Urothelium cell line (cell line): ENCODE data around the gene ESYT2.

Source experiments
- DNase-seq: peaks from one replicate; pipeline ENCODE4 v3.0.0; 2011; ENCODE audit warnings: low spot score, mixed read lengths
- FAIRE-seq: peaks from 2 replicates; lab custom pipeline; 2011; peaks lifted over from hg19 to GRCh38; lab: Jason Lieb, UNC

The ESYT2 gene

DNA sequence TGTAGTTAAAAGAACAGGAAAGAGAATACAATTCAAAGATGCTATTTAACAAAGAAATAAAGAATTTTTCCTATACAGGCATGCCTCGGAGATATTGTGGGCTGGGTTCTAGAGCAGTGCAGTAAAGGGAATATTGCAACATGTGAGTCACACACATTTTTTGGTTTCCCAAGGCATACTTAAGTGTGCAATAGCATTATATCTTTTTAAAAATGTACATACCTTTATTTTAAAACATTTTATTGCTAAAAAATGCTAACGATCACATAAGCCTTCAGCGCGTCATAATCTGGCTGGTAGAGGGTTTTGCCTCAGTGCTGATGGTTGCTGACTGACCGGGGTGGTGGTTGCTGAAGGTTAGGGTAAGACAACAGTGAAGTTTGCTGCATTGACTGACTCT is 54.4 kb downstream of the ESYT2 start:
- DNase-seq, result no peak
- FAIRE-seq, result no peak

DNA sequence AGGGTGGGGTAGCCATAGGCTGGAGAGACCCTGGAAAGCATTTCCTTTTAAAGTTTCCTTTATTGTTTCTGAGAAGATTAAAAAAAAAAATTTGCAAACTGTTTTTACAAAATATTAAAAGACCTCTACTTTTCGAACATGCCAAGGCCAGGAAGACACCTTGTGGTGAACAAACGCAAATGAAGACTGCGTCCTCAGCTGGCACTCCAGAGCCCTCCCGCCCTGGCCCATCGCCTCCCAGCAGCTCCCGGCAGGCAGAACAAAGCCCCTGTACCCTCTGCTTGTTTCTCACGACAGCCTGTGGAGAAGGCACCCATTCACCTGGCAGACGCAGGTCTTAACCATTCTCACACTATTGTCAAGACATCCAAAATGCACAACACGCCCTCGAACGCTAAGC is 56.4 kb downstream of the ESYT2 start:
- no peak for FAIRE-seq
- DNase-seq, result no peak

DNA sequence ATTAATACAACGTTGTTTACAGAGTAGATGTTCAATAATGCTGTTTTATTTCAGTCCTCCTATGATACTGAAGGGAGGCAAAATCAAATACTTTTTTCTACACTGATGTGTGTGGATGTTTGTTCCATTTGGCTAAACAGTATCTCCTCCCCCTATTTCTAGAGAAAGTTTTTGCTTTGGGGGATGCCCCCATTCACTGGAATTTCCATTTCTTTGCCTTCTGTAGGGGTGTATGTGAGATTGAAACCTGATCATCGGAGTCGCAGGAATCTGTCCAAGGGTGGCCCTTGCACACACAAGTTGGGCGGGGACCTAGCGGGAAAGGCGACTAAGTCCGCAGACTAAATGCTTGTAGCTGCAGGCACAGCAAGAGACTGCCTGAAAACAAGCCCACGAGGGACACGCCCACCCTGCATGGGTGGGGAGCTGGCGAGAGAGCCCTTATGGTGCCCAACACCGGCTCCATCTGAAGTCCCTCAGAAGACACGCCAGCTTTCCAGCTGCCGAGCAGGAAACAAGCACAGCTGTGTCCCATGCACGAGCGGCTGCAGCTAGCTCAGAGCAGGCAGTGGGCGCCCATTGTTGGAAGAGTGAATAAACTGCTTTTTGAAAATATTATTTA is 58.0 kb downstream of the ESYT2 start:
- no peak for FAIRE-seq
- DNase-seq, result no peak

DNA sequence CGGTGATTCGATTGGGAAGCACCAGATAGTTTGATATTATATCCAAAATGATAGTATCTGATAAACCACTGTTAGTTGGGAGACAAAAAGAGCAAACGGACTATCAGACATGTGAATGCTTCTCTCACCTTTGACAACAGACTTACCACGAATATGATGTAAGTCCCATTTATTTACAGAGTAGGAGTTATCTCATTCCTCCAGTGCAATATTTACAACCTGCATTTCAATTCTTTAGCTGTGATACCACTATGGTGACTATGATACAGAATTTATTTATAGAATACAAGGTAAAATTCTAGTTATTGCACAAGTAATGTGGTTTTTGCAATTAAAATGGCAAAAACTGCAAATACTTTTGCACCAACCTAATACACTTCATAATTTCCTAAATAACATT is 61.6 kb downstream of the ESYT2 start:
- DNase-seq (no peak), FAIRE-seq (no peak)

DNA sequence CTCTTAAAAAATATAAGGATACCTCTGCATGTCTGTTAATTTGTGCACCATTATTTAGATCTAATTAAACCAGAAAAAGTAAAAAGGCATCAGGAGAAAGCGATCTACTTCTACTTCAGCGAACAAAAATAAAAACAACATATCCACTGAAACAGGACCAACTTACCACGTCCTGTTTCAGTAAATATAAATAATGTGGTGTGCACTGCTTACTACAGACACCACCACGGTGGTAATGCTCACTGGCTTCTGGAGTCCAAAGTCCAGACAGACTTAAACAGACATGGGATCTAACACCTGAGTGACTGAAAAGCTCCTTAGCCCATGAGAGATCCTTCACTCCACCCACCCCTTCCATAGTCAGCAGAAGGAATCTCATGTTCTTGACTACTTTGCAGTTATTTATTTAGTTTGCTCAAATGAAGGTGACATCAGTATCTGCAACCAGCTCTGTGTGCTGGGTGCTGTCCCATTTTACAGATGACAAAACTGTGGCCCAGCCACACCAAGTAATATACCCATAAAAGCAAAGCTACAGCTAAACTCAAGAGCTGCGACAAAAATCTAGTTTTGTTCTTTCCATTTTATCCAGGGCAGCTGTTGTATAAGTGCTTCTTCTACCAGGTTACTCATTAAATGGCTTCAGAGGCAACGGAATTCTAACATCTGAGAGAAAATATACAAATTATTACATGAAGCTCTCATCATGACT is 62.6 kb downstream of the ESYT2 start:
- no peak for FAIRE-seq
- DNase-seq, result no peak

DNA sequence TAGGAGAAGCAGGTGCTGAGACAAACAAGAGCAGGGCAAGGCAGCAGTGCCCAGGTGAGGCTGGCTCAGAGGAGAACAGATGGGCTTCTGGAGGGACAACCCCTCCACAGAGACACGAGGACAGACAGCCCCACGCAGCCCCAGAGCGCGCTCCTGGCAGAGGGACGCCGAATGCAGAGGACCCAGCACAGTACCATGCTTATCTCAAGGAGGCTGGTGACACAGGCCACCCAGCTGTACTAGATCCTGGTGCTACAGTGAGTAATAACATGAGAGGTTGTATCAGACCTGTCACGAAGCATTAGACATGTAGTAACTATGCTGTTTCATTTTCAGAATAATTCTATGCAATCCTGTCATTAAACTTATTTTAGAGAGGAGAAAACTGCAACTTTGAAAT is 64.3 kb downstream of the ESYT2 start:
- DNase-seq (no peak), FAIRE-seq (no peak)

DNA sequence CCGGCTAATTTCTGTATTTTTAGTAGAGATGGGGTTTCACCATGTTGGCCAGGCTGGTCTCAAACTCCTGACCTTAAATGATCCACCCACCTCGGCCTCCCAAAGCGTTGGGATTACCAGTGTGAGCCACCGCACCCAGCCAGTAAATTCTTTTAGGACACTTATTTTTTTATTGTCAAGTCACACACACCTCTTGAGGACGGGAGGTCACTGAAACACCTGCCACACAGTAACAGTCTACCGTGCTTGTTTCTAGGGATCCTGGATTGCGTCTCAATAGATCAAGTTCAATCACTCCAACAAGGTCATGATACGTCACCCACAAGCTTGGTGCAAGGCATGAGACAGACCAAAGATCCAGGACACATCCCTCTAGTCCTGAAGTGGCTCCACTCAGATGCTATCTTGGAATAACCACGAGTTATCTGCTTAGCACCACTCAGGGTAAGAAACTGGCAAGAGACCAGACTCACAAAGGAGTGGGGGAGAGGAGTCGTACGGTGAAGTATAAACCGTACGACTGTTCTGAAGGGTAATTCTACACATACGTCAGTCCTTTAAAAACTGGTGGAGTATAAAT is 65.8 kb downstream of the ESYT2 start:
- no peak for DNase-seq
- no peak for FAIRE-seq

DNA sequence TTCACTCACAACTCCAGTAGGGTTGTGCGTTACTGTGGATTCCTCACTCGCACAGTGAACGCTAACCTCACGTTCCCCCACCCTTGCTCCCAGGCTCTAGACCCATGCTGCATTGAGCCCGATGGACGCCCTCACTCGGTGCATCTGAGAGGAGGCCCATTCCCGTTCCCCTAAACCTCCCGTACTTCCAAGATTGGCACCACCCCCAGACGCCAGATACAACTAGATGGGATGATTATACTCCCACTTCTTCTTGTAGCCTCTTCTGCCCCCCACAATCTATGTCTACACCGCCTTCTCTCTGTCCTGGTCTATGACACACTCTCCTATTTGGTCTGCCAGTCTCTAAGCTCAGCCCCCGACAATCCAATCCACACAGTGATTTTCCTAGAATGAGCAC is 67.4 kb downstream of the ESYT2 start:
- no peak for FAIRE-seq
- DNase-seq, result no peak

DNA sequence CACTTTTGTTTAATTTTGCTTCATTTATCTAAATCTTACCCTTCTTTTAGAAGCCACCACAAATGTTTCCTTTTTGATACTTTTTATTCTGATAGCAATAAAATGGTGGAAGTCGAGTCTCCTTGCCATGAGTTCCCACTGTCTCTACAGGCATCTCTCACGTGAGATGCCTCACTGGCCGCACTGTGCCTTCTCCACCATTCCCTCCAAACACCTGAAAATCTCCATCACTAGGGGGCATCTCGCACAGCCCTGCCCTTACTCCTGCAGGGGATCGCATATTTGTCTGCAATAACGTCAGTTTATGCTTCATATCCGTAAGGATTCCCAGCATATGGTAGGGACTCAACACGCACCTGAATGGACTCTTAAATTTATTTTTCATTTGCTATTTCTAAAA is 68.4 kb downstream of the ESYT2 start:
- DNase-seq (no peak), FAIRE-seq (no peak)

DNA sequence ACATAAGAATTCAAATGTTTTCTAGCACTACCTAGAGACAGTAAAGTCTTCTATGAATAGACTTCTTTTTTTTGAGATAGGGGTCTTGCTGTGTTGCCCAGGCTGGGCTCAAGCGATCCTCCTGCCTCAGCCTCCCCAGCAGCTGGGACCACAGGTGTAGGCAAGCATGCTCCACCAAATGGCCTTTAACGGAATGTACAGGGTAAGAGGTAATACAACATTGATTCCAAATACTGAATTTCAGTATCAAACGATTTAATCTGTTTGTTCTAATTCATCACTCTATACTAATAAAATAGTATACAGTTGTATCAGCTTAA is 68.9 kb downstream of the ESYT2 start:
- DNase-seq (no peak), FAIRE-seq (no peak)

DNA sequence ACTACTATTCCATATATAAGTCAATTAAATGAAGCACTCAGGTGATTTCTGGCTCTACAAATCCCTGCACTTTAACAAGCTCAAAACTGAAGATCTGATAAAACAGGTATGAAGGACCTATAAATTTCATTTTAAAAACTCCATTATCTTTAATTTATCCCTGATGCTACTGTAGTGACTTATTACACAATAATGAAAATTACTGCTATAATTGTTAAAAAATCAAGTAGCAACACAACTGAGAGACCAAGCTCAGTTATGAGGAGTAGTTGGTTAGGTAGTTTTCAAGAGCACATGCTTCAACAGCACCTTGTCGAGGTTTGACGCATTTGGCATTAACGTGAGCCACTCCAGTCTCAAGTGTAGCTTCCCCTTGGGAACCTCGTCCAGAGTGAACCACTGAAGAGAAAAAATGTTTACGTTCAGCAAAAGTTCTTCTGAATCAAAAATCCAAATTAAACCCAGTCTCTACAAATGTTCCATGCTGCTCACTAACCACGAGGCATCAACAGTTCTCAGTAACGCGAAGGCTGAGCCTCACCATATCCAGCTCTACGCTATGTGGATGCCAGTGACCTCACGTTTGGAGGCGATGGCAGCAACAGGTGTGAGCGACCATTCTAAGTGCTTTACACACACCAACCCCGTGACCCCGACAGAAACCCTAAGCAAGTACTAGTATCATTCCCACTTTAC is 69.4 kb downstream of the ESYT2 start:
- FAIRE-seq (no peak), DNase-seq (no peak)

DNA sequence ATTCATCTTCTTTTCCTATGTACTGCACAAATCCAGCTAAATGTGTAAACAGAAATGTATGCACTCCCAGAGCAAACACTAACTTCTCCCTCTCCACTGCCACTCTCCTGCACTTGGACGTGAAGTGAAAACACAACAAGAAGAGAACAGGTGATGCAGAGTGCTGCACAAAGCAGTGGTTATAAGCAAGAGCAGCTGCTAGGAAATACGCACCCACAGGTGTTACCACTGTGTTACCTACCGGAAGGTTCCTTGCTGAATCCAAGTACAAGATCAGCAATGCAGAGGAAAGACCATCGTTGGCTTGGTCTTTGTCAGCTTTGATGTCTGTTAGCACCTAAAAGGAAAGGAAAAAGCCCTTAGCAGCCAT is 70.1 kb downstream of the ESYT2 start:
- FAIRE-seq (no peak), DNase-seq (no peak)

DNA sequence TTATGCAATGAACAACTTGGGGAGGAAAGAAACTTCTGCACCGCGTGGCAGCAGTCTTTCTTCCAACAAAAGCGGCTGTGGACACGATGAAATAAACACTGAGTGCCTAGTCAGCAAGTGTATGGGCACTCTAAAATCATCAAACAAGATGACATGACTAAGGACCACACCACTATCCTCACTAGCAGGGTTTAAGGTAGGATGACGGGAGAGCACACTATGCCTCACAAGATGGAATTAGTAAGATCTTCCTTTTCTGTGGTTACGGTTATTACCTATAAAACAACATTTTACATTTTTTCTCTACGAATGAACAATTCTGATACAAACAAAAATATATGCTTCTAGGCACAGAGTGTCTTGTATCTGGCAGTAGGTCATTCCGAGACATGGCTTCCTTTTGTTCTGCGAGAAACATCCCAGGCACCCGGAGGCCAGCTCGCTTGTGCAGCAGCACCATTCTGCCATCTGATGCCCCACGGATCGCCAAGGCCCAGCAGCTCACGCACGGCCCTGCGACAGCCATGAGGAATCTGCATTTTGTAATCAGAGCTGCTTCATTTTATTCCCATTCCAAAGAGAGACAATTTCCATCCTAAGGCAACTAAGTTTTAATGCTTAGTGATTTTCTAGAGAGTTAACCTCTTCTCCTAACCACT is 70.6 kb downstream of the ESYT2 start:
- no peak for DNase-seq
- FAIRE-seq, result no peak

DNA sequence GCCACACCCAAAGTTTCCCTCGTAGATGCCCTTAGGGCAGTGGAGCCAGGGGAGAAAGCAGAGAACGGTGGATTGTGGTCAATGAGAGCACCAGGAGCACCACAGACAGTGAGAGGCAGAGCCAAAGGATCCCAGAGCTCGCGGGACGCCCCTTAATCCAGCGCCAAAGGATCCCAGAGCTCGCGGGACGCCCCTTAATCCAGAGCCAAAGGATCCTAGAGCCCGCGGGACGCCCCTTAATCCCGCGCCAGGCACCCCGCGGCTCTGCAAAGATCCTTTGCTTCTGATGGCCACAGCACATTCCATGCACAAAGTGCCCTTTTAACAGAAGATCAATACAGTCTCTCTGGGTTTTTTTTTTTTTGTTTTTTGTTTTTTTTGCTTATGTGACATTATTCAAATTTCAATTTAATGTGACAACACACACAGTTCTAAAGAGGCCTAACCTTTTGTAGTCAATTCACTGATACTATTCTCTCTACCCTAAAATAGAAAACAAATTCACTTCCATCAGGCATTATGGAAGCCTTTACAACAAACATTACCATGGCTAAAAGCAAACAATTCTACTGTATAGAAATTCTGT is 71.8 kb downstream of the ESYT2 start:
- FAIRE-seq (no peak), DNase-seq (no peak)

DNA sequence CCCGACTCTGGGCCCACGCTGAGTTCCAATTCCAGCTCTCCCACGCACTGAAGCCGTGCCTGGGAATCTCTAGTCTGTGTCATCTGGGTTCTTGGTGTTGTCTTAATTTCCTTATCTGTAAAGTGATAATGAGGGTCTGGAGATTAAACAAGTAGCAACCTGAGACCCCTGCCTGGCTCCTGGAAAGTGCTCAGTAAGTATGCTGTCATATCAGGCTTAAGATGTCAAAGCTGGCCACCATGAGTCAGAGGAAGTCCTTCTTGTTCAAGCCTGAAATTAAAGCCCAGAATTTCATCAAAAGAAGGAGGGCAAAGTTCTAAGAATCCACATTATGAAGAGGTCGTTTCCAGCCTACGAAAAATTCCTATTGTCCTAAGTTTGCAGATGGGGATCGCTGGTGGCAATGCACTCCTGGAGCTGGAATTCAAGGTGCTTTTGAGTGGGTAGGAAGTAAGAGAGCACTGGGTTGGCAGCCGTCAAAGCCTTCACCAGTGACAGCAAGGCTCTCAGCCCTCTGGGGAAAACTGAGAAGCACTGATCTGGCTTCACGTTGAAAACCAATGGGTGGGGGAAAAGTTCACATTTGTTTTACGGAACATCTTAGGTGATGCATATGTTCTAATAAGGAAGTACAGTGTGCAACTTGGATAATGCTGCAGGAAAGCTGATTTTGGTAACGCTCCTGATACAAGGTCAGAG is 74.4 kb downstream of the ESYT2 start:
- FAIRE-seq, result no peak

DNA sequence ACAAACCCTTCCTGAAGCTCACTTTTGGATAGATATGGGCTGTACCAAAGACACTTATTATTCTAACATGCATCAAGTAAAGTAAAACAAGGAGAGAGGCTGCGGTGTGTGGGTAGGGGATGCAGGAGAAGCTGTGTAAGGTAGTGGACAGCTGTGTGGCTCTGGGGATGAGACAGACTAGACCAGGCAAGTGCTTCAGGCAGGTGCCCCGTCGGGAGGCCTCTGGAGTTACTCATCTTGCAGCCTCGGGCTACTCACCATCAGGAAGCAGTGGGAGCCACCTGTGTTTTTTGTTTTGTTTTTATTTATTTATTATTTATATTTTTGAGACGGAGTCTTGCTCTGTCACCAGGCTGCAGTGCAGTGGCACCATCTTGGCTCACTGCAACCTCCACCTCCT is 75.4 kb downstream of the ESYT2 start:
- FAIRE-seq (no peak), DNase-seq (no peak)

More for the DNA sequence above, 74.4 kb downstream of the ESYT2 start:
- no peak for DNase-seq

DNA sequence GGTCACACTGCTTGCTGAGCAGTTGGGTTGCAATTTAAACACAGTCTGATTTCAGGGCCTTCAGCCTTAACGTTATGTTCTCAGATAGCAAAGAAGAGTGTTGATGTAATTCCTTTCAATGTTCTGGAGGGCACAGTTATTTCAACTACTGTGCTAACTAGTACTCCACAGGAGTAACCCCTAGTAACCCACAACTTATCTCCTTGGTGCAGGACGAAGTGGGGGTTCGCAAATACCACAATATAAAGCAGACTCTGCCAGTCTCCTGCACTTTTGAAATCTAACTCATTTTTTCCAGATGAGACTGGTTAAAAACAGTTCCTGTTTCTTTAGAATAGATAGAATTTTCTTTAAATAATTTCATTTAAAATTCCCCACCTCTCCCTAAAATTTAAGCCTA is 77.6 kb downstream of the ESYT2 start:
- FAIRE-seq (no peak), DNase-seq (no peak)

DNA sequence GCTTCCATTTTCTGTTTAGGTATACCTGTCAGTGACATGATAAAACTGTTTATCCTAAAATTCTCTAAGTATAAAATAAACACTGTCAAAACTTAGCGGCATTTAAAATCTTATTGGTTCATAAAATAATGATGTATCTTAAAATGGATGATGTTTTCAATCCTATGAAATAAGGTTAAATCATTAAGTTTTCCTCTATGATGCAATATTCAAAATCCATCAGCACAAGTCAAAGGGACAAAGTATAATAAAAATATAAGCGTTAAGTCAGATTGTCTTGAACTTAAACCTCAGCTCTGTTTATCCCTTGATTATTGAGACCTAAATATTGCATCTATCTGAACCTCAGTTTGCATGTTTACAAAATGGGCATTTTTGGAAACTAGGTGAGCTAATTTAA is 78.1 kb downstream of the ESYT2 start:
- DNase-seq (no peak), FAIRE-seq (no peak)

DNA sequence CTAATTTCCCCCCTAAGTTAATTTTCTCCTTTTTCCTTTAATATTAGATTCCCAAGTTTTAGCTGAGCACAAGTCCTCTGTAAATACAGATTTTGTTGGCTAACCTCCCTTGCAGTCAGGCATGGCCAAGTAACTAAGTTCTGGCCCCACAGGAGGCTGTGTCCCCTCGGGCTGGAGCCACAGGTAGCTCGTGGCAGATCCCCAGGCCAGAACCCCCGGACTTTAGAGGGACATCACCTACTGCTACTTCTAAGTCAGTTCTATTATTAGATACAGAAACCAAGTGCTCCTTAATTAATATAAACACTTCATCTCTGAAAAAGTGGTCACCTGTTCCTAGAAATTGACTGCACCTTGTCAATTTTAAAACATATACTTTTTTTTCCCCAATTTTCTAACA is 78.6 kb downstream of the ESYT2 start:
- FAIRE-seq (no peak), DNase-seq (no peak)

DNA sequence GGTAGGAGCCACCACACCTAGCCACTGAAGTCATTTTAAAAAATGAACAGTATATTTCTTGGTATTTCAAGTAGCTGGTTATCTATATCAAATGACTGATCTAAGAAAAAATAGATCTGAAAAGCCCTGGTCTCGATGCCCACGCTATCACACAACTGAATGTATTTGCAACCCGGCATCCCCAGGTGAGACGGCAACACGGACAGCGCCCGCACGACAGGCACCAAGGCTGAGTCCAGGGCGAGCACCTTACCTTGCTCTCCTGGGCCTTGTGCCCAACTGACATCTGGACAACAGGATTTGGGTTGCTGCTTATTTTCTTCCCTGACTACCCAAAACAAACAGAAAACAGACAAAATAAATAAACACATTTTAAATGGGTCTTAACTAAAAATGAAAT is 79.9 kb downstream of the ESYT2 start:
- DNase-seq, result no peak
- FAIRE-seq, result no peak

DNA sequence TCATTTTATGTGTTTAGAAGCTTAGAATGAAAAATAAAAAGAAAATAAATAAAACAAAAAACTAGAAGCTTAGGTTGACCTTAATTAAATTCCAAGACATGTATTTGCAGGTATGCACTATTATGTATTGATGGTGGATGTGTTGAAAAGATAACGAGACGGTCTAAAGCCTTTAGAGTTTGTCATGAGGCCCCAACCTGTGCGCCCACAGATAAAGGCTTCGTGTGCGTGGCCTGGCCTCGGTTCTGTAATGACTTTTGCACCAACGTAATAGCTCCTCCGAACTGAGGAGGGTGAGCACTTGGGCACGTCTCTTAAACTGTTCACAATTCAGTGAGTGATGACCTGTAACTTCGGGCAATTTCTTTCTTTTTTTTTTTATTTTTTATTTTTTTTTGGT is 81.0 kb downstream of the ESYT2 start:
- no peak for FAIRE-seq
- DNase-seq, result no peak
